Measurements from ENCODE around the gene EEF1AKMT1.

DNA sequence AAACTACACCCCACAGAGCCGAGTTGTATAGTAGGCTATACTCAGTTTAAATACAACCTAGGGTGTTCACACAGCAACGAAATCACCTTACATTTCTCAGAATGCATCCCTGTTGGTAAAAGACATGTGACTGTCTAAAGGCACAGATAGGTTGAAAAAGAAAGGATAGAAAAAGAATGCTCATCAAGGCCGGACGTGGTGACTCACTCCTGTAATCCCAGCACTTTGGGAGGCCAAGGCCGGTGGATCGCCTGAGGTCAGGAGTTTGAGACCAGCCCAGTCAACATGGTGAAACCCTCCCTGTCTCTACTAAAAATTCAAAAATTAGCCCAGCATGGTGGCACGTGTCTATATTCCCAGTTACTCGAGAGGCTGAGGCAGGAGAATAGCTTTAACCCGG is 74.0 kb downstream of the EEF1AKMT1 start:
- TF ChIP-seq, protein P1, sequence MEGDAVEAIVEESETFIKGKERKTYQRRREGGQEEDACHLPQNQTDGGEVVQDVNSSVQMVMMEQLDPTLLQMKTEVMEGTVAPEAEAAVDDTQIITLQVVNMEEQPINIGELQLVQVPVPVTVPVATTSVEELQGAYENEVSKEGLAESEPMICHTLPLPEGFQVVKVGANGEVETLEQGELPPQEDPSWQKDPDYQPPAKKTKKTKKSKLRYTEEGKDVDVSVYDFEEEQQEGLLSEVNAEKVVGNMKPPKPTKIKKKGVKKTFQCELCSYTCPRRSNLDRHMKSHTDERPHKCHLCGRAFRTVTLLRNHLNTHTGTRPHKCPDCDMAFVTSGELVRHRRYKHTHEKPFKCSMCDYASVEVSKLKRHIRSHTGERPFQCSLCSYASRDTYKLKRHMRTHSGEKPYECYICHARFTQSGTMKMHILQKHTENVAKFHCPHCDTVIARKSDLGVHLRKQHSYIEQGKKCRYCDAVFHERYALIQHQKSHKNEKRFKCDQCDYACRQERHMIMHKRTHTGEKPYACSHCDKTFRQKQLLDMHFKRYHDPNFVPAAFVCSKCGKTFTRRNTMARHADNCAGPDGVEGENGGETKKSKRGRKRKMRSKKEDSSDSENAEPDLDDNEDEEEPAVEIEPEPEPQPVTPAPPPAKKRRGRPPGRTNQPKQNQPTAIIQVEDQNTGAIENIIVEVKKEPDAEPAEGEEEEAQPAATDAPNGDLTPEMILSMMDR (IDR thresholded peaks at IDR 0.05) = no peak
- TF ChIP-seq POLR2A (IDR thresholded peaks at IDR 0.05) (no peak), EP300 (IDR thresholded peaks at IDR 0.05) (no peak)

Data from ovary (tissue), 3 donors.